Amniotic stem cell (primary cell): ENCODE data around the gene STYXL2.

Experiments used
- DNase-seq: peaks from one replicate; lab custom pipeline; 2025; lab: John Stamatoyannopoulos, UW

The STYXL2 gene

DNA sequence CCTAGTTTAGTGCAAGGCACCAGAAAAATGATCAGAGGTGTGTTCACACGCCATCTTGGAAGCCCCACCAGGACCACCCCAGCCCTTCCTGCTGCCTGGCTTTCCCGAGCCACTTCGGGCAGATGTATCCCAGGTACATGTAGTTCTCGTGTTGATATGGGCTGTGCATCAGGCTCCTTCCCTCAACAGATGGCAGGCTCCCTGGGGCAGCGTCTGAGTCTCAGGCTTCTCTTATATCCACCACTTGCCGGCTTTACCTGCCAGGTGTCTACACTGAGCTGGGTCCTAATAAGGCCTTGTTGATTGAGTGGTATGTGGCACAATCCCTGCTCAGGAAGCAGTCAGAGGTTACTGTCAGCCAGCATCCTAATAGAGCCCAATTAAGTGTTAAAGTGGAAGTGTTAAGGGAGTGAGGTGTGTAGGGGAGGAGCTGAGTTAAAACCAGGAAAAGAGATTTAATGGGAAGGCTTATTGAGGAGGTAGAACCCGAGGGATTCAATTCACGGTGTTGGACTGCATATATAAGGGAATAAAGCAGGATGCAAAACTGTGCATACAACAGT, 12.2 kb upstream of the STYXL2 start:
- no peak for DNase-seq

DNA sequence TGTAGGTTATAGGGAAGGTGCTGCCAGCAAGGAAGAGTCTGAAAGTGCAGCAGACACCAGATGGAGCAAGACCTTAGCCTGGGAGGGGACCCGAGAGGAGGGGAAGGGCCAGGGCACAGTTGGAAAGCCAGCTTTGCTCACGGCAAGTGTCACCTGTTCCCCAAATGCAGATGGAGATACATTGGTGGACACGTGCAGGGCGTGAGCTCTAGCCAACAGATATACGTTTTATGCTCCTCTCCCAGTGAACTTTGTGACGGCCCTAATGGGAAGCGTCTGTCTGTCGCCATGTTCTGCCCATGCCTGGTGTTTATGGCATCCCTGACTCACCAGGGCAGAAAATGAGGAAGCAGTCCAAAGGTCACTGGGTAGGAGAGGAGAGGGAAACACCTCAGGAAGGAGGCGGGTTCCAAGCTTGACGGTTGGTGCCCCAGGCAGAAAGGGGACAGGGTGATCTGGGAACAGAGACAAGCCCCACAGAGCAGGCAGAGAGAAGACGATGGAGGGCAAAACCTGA, 11.3 kb upstream of the STYXL2 start:
- DNase-seq: no peak

DNA sequence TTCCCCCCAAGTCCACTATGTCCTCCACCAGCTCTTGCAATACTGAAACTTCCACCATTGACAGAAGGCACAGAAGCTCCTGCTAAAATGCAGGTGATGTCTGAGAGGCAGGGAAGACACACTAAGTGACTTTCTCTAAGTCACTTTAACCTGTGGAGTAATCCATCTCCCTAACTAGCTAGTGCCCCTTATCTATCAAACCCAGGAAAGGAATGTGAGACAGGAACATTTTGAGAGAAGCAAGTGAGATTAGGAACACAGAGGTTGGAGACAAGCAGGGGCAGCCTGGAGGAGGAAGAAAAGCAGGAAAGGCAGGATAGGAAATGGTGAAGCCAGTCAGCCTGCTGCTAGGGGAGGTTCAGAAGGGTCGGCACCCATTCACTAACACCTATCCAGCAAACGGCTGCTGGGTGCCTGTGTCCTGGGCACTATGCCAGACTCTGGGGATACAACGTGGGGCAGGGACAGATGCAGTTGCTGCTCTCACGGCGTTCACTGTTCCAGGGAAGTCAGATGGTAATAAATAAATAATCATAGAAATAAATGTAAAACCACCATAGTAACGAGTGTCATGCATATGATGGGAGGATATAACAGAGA, 10.7 kb upstream of the STYXL2 start:
- no peak for DNase-seq

DNA sequence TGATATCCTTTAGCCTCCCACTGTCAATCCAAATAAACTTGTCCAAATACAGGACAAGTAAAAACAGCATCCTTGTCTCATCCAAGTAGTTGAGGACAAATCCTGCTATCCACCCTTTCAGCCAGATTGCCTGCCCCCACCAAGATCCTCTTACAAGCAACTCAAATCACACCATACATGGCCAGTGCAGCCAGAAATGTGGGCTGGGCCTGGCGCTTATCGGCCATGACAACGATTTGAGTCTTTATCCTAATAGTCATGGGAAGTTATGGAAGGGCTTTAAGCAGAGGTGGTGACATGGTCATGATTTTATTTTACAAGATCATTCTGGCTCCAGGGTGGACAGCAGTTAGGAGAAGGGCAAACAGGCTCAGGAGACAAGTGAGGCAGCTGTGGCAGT, 10.0 kb upstream of the STYXL2 start:
- no peak for DNase-seq

DNA sequence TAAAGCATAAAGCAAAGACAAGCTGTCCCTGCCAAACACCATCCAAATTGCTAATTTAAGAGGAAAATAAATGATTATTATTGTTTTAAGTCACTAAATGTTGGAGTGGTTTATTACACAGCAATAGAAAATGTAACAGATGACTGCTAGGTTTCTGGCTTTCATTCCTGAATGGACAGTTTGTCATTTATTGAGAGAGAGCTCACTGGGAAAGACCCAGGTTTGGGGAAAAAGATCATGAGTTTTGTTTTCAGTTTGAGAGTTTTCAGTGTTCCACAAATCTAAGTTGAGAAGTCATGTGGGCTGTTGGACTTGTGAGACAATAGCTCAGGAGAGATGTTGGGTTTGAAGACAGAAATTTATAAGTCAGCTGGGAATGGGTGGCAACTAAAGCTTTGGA, 9.1 kb upstream of the STYXL2 start:
- no peak for DNase-seq

DNA sequence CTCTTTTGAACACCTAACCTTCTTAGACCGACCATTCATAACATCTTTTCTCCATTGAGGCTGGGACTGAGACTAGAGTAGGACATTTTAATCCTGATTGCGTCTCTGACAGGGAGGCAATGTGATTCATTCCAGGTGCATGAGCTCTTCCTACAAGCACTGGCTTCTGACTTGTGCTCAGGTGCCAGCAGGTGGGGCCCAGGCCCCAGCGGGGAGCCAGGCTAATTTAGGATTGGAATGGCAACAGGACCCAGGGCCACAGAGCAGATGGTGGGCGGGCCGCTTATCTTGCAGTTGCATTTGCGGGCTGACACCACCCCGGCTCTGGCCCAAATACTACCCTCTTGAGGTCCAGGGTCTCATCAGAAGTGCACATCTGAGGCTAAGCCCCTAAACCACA, 7.8 kb upstream of the STYXL2 start:
- no peak for DNase-seq

DNA sequence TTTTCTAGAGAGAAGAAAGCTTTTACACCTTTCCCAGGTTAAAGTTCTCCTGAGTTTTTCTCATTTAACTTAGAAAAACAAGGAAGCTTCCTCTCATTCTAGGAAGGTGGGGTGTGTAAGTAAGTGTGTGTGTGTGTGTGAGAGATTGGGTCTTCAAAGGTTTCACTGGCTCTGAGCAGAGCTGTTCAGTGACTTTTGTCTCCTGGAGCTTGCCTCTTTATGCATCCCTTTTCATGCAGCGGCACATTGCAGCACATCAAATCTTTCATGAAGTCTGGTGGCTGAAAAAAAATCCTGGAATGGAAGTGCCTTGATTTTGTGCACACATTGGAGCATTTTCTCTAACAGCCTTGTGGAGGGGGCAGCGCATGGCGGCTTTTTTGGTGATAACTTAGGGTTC, 7.1 kb upstream of the STYXL2 start:
- no peak for DNase-seq

DNA sequence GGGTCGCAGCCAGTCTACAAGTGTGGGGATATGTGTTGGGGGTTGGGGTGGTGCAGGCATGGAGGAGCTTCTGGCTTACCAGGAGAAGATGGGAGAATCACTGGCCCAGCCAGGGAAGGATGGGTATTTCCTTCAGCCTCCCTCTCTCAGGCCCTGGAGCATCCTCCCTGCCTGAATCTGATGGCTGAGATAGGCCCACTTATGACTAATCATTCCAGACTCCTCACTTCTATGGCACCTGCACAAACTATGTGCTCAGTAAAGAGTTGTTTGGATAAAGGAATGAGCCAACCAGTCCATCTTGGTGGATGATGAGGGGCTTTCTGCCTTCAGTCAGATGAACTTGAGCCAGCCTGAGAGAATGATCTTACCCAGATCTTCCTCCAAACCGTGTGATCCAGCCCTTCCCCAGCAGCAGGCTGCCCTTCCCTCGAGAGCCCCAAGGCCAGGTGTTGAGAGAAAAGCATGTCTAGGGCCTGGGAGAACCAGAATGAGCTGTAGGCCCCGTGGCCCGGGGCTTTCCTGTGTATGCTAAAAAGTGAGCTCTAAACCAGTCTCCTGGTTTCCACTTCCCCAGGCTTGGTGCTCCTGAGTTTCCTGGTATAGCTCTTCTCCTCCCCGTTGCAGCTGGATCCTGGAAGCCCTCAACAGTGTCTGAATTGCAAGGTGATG, 5.0 kb upstream of the STYXL2 start:
- no peak for DNase-seq

DNA sequence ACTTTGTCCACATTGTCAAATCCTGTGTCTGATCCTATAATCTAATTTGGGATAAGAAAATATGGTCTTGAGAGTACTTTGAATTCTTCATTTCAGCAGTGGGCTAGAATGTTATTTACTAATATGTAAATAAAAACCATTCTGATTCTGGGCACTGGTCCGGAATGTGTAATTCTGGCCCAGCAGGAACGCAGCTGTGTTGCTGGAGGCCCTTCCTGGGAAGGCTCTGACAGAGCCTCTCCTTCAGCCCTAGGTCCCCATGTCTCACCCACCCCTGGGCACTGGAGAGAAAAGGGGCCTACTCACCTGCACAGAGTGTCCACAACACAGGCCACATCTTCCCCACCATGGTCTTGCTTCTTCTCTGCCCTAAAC, 3.9 kb upstream of the STYXL2 start:
- no peak for DNase-seq

DNA sequence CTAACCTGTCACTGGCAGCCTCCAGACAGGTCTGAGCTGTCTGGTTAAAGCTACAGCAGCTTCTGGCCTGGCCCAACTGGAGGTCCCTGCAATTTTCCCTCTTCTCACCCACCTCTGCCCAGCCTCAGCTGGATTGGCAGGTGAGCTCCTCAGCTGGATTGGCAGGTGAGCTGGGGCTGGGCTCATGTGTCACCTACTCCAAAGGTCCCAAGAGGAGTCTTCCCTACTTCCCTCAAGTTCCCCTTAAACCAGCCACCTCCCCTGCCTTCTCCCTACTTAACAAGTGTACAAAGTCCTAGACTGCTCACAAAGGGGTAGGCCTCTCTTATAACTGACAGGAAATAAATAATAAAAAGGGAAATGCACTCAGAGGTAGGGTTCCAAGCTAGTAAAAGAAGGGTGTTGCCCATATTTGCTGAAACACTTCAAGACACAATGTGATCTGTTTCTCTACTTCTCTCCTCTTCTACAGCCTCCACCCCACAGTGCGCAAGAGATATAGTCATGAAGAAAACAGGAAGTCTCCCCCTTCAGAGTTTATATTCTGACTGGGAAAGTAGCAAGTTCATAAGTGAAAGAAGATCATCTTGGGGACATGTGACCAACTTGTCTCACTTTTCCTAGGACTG, 3.4 kb upstream of the STYXL2 start, which contains the start of gene GPA33:
GPA33 (minus strand) TSS at position 64 of the 629 bp plus-strand sequence. CDS start 90 bp downstream, outside the sequence.
- DNase-seq: no peak

DNA sequence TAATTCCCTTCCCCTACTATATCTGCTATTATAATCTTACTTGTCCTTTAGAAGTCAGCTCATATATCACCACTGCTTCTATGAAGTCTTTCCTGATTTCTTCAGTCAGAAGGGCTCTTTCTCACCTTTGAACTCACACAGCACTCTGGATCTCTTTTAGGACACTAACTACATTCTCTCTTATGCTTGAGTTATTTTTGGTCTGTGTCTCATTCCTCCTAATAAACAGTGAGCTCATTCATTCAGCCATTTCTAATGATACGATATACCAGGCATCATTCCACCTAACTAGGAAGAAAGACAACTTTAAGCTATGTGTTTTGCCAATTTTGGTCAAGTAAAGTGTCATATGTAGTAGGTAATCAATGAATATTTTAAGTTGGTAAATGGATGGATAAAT, 1.2 kb upstream of the STYXL2 start:
- DNase-seq: no peak

DNA sequence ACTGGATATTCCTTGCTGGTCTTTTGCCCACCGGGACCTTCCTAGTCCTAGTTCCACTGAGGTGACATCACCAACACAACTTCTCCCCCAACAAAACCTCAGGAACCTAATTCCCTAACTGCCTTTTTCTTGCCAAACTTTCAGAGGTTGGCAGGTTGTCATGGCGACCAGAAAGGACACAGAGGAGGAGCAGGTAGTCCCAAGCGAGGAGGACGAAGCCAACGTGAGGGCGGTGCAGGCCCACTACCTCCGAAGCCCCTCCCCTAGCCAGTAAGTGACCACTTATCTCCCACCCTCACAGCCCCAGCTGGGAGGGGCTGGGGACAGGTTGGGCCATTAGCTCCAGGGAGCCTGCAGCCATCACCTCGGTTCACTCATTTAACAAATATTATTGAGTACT, 815 bp downstream of the STYXL2 start:
- no peak for DNase-seq

DNA sequence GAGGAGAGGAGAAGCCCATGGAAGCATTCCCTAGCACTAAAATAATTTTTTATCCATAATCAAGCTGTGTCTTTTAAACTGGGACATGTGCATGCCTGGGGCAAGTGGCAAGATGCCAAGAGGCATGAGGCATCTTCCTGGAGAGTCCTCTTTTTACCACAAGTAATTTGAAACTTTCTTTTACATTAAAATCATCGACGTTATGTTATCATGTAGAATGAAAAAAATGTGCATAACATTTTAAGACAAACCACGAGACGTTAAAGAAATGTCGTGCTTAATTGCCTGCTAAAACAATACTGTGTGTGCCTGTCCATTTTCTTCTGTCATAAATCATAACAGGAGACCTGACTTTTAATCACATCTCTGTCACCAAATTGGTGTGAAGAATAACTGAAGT, 1.5 kb downstream of the STYXL2 start:
- peak; percentile 15 for DNase-seq

DNA sequence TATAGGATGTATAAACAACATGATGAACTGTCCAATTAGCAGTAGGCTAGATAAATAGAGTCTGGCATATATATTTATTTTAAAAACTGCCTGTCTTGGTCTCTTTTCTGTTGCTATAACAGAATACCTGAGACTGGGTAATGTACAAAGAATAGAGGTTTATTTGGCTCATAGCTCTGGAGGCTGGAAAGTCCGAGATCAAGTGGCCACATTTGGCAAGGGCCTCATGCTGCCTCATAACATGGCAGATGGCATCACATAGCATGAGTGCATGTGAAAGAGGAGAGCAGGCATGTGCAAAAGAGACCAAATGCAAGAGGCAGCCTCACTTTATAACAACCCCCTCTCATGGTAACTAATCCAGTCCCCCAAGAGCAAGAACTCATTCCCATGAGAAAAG, 6.0 kb downstream of the STYXL2 start:
- DNase-seq: no peak

DNA sequence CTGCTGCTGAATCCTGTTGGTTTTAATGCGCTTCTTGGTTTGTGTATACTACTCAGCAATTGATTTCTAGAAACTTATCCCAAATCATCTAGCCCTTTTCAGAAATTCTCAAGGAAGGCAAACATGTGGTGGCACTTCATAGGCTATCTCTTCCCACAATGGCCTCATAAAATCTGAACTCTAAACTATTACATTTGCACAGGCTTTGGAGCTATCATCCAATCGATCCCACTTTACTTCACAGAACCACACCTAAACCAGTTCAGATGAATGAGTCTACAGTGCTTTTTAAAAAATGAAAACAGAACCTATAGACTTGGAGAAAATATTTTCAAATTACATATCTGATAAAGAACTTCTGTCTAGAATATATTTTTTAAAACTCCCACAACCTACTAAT, 6.9 kb downstream of the STYXL2 start:
- no peak for DNase-seq

DNA sequence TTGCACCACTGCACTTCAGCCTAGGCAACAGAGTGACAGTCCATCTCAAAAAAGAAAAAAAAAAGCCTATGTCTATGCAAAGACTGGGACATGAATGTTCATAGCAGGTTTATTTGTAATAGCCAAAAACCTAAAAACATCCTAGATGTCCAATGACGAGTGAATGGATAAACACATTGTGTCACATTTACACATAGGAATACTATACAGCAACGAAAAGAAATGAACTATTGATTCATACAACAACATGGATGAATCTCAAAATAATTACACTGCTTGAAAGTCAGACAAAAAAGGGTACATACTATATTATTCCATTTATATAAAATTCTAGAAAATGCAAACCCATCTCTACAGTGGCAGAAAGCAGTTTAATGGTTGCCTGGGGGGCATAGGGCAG, 7.9 kb downstream of the STYXL2 start:
- no peak for DNase-seq

DNA sequence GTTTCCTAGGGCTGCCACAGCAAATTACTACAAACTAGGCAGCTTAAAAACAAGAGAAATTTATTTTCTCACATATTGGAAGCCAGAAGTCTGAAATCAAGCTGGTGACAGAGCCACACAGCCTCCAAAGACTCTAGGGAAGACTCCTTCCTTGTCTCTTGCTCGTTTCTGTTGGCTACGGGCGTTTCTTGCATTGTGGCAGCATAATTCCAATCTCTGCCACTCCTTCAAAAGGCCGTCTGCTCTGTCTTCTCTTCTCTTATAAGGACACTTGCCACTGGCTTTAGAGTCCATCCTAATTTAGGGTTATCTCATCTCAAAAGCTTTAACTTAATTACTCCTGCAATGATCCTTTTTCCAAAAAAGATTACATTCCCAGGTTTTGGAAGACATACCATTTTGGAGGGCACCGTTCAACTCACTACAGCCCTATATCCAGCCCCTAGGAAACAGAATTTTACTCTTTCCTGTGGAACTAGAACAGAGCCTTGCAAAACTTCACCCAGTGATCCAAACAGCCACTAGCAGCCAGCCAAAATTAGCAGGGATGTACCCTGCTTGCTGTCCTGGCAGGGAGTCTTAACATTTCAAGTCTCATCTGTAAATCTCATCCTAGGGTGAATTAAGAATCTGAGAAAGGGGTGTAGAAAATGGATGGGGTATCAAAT, 9.2 kb downstream of the STYXL2 start:
- no peak for DNase-seq

DNA sequence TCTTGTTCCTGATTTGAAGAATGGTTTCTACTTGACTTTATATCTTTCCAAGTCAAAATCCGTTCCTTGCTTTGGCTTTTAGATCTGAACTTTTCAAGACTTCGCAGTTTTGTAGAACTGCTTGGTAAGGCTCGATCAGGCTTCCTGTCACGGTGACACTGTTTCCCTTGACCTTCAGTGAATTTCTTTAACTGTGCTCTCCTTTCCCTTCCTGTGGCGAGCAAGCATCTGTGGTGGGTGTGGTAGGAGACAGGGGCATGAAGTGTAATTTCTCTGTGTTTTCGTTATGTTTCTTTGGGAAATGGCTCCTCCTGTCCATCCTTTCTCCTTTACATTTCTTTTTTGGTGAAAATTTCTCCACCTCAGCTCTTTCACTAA, 10.4 kb downstream of the STYXL2 start:
- DNase-seq: no peak

DNA sequence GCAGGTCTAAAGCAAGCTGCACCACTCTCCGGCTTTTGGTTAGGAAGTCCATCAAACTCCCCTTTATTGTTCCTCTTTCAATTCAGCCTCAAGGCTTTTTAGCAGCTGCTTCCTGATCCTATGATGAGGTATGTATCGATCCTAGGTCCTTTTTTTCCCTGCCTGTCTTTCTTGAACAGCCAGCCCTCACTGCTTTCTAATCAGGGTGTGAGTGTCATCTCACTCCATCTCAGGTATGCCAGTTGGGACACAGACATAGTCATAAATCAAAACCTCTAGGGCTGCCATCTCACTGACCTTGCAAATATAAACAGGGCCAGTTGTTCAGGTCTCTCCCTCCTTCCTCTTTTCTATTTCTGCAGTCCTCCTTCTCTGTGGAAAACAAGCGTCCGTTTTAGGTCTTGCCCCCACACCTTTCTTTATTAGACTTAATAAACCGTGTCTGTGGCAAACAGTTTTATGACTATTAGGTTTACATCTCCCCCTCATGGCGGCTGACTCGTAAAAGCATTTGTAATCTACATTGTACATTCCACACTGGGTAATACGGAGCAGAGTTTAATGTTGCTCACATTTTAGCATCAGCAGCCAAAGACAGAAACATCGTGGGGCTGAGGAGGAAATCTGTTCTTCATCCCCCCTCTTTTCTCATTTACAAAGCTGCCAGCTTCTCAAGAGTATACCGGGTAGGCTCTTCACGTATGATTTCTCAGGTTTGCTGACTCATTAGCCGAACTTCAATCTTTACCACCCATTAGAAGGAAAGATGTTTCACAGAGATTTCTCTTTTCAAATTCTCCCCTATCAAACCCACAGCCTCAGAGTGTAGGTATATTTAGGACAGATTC, 11.6 kb downstream of the STYXL2 start:
- no peak for DNase-seq

DNA sequence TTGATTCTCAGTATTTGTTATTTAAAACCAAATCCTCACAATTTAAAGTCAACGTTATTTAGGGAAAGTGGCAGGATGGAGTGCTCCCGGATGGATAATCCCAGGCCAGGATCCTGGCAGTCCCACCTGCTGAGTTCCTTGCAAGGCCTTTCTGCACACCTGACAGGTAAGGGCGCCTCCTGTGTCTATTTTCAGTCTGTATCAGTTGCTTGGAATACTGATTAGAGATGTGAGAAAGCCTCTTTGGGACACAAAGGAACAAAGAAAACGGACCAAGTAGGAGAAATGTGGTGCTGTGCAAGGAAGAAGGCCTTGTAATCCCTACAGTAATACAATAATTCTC, 12.2 kb downstream of the STYXL2 start:
- DNase-seq: no peak

DNA sequence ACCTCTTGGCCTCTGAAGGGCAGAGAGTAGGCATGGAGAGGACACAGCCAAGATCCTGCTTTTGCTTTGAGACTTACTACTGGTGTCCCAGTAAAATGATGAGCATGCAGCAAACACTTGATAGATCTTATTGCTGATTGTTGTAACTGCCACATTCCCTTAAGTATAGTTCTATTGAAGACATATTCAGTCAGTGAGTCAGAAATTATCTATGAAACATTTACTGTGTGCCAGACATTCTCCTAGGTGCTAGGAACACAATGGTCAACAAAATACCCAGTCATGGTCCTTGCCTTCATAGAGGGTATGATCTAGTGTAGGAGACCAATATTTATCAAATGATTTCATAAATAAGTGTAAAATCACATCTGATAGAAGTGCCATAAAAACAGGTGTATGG, 13.6 kb downstream of the STYXL2 start:
- no peak for DNase-seq

DNA sequence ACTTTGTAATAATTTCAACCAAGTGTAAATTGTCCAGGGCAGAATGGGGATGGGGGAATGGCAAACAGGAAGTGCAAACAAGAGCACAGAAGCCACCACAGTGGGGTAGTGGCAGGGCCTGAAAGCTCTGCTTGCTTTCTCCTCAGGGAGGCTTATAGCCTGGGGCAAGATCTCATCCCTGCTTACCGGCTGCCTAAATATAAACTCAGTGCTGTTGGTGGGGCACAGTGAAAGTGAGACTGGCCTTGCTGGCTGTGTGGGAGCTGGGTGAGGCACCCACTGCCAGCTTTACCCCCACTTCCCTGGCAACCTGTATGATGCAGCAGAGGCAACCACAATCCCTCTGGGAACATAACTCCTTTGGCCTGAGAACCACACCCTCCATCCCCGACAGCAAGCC, 15.2 kb downstream of the STYXL2 start:
- DNase-seq: no peak
